GM18499 (cell line): ENCODE data around the gene USH1G.
"Not testable (repeated sequence)": the region's sequence is repeated elsewhere in the genome, so short reads cannot be mapped to it uniquely, and the experiment has no call there.

Experiments
- ATAC-seq: cut with Tn5 transposase; IDR thresholded peaks from one replicate; pipeline ENCODE4 v1.9.1; 2021; ENCODE audit warnings: moderate number of reproducible peaks; ENCODE audit not compliant: insufficient read depth, unreplicated experiment

USH1G gene

GRCh38 chr17:74922694-74923537, at the start of gene USH1G:
USH1G (minus strand) TSS chr17:74923255; CDS start chr17:74923073, 182 bp downstream.
- ATAC-seq: no peak

- ATAC-seq: no peak
These were observed 49.3 kb upstream of the USH1G start, which contains the start of gene HID1 for GRCh38 chr17:74972107-74972972. HID1 (minus strand) TSS chr17:74972759; CDS start chr17:74972656, 103 bp downstream.

DNA sequence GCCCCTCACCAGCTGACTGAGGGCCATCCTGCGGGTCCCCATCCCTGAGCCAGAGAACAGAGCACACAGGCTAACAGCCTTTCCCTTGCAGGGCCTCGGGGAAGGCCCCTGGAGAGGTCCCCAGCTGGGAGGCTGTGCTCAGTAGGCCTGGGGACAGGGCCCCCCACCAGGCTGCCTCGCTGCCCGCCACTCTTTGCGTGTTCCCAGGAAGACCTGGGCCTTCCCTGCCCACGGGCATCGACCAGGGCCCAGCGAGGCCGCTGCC, 48.7 kb upstream of the USH1G start:
- no peak for ATAC-seq

DNA sequence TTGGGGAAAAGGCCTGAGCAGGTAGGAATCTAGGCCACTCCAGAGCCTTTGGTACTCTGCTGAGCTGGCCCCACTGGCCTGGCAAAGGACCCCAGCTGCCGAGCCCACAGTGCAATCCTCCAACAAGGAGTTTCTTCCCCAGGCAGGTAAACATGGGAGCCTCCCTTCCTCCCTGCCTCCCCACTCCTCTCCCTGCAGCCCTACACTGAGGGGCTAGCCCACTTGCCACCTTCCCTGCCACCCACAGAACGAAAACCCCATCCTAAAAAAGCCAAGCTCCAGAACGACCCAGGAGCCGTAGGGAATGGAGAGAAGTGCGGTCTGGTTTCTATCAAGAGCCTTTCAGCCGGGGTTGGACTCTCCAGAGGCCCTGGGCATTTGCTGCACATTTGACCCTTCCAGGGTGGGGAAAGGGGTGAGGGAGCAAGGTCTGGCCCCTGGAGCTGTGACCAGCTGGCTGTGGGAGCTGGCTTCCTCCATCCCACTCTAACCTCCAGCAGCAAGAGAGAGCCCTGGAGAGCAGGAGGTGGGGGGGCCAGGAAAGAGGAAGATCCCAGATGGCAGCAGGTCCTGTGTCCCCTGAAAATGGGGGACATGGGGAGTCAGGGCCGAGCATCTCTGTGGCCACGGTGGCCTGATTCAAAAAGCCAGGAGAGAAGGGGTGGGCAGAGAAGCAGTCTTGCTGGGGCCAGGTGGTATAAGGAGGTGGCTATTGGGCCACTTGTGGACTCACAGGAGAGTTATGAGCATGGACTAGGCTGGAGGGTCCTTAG, 48.2 kb upstream of the USH1G start:
- no peak for ATAC-seq

- no peak for ATAC-seq
These were observed 47.3 kb upstream of the USH1G start for GRCh38 chr17:74970395-74970794.

- ATAC-seq: not testable (repeated sequence)
These were observed 46.4 kb upstream of the USH1G start for GRCh38 chr17:74969501-74969900.

DNA sequence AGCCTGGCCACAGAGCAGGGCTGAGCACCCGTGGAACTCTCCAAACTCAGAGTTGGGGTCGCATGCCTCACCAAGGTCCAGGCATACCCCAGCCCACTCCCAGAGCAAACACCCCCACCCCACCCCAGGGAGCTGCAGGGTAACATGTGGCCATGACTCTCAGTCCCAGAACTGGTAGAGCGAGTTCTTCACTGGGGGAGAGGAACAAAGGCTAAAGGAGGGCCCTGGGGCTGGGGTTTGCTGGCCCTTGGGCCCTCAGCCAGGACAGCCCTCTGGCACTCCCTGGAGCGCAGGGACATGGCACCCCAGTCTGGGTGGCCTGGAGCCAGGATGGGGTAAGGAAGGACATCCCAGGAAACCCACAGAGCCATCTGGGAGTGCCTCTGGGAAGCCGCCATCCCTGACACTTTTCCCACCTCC, 45.3 kb upstream of the USH1G start:
- ATAC-seq: no peak

- no peak for ATAC-seq
These were observed 42.0 kb upstream of the USH1G start for GRCh38 chr17:74964988-74965622.

DNA sequence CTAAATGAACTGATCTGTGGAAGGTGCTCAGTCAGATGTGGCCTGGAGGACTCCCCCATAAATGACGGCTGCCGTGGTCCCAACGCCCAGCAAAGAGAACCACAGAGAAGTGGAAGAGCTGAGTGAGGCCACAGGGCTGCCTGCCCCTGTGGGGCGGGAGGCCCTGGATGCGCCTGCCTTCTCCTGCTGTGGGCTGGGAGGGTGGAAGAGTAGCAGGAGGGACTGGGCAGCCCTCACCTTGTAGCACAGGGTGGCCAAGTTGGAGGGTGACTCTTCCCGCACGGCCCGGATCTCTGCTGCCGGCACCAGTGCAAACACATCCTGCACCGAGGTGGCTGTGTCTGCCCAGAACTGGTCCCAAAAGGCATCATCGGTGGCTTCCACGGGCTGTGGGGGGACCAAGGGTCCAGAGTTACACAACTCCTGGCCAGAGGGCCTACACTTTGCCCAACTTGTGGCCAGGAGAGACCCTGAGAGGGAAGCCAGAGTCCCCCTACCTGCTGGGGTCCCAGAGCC, 41.2 kb upstream of the USH1G start:
- no peak for ATAC-seq

DNA sequence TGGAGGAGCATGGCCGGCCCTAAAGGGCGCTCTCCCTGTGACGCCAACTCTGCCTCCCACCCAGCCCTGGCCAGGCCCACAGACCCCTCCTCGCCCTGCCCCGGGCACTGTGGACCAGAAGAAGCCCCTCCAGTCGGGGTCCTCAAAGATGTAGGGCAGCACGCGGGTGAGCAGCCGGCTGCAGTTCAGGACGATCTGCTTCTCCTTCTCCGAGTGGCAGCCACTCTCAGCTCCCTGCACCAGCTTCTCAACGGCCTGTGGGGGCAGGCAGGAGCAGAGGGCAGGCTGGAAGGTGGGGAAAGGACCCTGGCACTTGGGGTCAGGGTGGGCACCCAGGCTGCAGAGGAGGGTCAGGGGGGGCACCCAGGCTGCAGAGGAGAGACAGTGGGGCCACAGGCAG, 40.6 kb upstream of the USH1G start:
- no peak for ATAC-seq

- ATAC-seq: no peak
These were observed 39.8 kb upstream of the USH1G start for GRCh38 chr17:74962622-74963394.

GRCh38 chr17:74961657-74962350, 38.7 kb upstream of the USH1G start:
- ATAC-seq: no peak

GRCh38 chr17:74960570-74961342, 37.7 kb upstream of the USH1G start:
- ATAC-seq: no peak

- no peak for ATAC-seq
These were observed 36.9 kb upstream of the USH1G start for GRCh38 chr17:74959826-74960515.

DNA sequence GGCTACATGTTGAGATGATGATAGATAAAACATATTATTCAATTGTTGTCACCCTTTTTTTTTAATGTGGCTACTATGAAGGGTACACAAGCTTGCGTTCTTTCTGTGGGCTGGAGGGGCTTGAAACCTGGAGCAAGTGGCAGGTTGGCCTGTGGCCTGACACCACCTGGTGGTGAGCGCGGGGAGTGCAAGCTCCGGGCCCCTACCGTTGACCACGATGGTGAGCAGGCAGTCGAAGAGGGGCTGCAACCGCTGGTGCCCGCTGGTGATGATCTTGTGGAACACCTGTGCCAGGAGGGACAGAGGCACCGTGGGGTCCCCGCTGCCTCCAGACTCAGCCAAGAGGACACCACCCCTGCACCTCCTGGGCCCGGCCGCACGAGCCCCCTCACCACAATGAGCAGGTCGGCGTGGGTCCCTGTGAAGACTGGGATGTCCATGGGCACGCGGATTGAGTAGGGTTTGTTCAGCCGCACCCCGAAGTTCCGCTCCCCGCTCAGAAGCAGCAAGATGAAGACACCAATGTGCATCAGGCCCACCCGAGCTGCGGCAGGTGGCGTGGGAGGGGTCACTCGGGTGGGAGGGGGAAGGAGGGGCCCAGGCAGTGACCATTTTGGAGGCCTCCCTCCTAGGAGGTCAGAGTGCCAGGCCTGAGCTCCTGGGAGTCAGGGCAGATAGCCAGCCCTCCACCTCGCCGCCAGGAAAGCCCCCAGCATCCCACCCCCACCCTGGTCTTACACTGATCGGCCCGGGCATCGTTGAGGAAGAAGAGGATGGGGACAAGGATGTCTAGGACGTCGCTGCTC, 35.1 kb upstream of the USH1G start:
- ATAC-seq: no peak

GRCh38 chr17:74956093-74956492, 33.0 kb upstream of the USH1G start:
- no peak for ATAC-seq
